ENCODE data around the gene FCHSD2. TPM values are rescaled to one million over a fixed set of nuclear protein-coding genes. Genes with fewer than 3 reads are reported as not detected.
"Not testable (repeated sequence)": the region's sequence is repeated elsewhere in the genome, so short reads cannot be mapped to it uniquely, and the experiment has no call there.

The FCHSD2 gene
- total RNA-seq, 4 donors from 2014 or later: 6.7 to 95.7 (median 10.2) TPM

DNA sequence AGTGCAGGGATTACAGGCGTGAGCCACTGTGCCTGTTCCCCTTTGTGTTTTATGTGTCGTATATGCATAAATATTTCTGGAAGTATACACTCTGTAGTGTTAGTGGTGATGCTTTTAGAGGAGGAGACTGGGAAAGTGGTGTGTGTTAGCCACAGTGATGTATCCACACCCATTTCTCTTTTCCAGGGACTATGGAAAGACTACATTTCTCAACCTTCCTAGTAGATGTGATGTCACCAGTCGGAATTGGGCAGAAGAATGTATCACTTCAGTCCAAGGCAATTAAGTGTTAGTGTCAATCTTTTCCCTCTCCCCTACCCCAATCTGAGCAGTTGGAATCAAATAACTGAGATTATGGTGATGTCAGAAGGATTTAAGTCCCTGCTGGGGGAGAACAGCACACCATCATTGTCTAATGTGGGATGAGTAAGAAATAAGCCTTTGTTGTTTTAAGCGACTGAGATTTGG lies 333.8 kb downstream of the FCHSD2 start:
- Histone ChIP-seq H3K4me1 (peaks cover 0 to 13% (median 0%) of the 10 kb centered on the region in 4 donors), H3K27me3 (no peaks in the 10 kb centered on the region), H3K4me3 (no peak overlapping the region), H3K36me3 (peaks cover 0 to 6% (median 0%) of the 10 kb centered on the region in 3 donors), H3K9me3 (no peaks in the 10 kb centered on the region), H3K27ac (peak overlapping the region in 1 of 4 donors; percentile 31)
- TF ChIP-seq, protein P1, sequence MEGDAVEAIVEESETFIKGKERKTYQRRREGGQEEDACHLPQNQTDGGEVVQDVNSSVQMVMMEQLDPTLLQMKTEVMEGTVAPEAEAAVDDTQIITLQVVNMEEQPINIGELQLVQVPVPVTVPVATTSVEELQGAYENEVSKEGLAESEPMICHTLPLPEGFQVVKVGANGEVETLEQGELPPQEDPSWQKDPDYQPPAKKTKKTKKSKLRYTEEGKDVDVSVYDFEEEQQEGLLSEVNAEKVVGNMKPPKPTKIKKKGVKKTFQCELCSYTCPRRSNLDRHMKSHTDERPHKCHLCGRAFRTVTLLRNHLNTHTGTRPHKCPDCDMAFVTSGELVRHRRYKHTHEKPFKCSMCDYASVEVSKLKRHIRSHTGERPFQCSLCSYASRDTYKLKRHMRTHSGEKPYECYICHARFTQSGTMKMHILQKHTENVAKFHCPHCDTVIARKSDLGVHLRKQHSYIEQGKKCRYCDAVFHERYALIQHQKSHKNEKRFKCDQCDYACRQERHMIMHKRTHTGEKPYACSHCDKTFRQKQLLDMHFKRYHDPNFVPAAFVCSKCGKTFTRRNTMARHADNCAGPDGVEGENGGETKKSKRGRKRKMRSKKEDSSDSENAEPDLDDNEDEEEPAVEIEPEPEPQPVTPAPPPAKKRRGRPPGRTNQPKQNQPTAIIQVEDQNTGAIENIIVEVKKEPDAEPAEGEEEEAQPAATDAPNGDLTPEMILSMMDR (IDR thresholded peaks at IDR 0.05): no peak
- TF ChIP-seq POLR2A (IDR thresholded peaks at IDR 0.05): no peak
- no peak for DNase-seq

DNA sequence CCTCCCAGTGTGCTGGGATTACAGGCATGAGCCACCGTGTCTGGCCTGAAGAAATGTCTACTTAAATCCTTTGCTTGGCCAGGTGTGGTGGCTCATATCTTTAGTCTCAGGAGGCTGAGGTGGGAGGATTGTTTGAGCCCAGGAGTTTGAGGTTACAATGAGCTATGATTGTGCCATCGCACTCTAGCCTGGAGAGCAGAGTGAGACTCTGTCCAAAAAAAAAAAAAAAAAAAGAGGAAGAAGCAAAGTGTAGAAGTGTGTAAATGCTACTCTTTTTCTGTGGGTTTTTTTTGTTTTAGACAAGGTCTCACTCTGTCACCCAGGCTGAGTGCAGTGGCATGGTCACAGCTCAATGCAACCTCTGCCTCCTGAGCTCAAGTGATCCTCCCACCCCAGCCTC lies 334.3 kb downstream of the FCHSD2 start:
- Histone ChIP-seq H3K4me1 (peaks cover 0 to 7% (median 0%) of the 10 kb centered on the region in 4 donors), H3K27ac (peak overlapping the region in 2 of 4 donors; percentile 38 to 57)

DNA sequence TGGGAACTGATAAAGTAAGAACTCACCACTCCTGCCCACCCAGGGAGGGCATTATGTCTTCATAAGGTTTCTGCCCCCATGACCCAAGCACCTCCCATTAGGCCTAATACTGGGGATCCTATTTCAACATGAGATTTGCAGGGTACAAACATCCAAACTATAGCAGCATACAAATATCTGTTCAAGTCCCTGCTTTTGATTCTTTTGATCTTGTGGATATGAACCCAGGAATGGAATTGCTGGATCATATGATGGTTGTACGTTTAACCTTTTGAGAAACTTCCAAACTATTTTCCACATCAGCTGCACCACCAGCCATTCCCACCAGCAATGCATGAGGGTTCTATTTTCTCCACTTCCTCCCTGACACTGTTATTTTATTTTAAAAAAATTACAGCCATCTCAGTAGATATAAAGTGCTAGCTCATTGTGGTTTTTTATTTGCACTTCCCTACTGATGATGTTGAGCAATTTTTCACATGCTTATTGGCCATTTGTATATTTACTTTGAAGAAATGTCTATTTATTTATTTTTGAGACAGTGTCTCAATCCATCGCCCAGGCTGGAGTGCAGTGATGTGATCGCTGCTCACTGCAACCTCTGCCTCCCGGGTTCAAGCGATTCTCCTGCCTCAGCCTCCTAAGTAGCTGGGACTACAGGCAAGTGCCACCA lies 335.0 kb downstream of the FCHSD2 start:
- H3K4me1 ChIP-seq: peaks cover 0 to under 1% (median 0%) of the 10 kb centered on the region in 4 donors
- no peak overlapping the region for H3K4me3 ChIP-seq
- peaks cover 0 to 6% (median 0%) of the 10 kb centered on the region in 3 donors for H3K36me3 ChIP-seq
- H3K27ac ChIP-seq: peak overlapping the region in 2 of 4 donors; percentile 38 to 57
- DNase-seq: no peak
- H3K9me3 ChIP-seq: no peaks in the 10 kb centered on the region
- H3K27me3 ChIP-seq: no peaks in the 10 kb centered on the region
- TF ChIP-seq, protein P1 (IDR thresholded peaks at IDR 0.05): no peak
- no peak for TF ChIP-seq POLR2A (IDR thresholded peaks at IDR 0.05)

More for the DNA sequence above, 334.3 kb downstream of the FCHSD2 start:
- H3K4me3 ChIP-seq: no peak overlapping the region
- no peaks in the 10 kb centered on the region for H3K27me3 ChIP-seq
- no peaks in the 10 kb centered on the region for H3K9me3 ChIP-seq
- peaks cover 0 to 6% (median 0%) of the 10 kb centered on the region in 3 donors for H3K36me3 ChIP-seq
- TF ChIP-seq, protein P1 (IDR thresholded peaks at IDR 0.05): no peak
- TF ChIP-seq POLR2A (IDR thresholded peaks at IDR 0.05): no peak
- no peak for DNase-seq

DNA sequence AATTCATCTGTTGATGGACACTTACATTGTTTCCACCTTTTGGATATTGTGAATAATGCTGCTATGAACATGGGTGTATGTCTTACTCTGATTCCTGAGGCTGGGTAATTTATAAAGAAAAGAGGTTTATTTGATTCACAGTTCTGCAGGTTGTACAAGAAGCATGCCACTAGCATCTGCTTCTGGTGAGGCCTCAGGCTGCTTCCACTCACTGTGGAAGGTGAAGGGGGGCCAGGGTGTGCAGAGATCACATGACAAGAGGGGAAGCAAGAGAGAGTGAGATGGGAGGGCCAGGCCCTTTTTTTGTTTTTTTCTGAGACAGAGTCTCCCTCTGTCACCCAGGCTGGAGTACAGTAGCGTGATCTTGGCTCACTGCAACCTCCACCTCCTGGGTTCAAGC lies 335.7 kb downstream of the FCHSD2 start:
- not testable (repeated sequence) for H3K9me3 ChIP-seq, H3K36me3 ChIP-seq, H3K4me1 ChIP-seq, H3K4me3 ChIP-seq, H3K27ac ChIP-seq, H3K27me3 ChIP-seq, DNase-seq

DNA sequence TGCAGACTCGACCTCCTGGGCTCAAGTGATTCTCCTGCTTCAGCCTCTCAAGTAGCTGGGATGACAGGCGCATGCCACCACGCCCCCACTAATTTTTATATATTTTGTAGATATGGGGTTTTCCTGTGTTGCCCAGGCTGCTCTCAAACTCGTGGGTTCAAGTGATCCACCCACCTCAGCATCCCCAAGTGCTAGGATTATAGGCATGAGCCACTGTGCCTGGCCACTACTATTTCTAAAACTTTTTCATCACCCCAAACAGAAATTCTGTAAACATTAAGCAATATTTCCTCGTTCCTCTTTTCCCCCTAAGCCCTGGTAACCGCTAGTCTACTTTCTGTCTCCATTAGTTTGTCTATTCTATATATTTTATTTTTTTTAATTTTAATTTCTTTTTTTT lies 336.9 kb downstream of the FCHSD2 start:
- H3K27ac ChIP-seq: no peak overlapping the region
- no peaks in the 10 kb centered on the region for H3K4me1 ChIP-seq
- H3K9me3 ChIP-seq: no peaks in the 10 kb centered on the region
- H3K27me3 ChIP-seq: no peaks in the 10 kb centered on the region
- DNase-seq: no peak
- no peak for TF ChIP-seq POLR2A (IDR thresholded peaks at IDR 0.05)
- TF ChIP-seq, protein P1 (IDR thresholded peaks at IDR 0.05): no peak
- H3K4me3 ChIP-seq: no peak overlapping the region
- peaks cover 0 to 6% (median 0%) of the 10 kb centered on the region in 3 donors for H3K36me3 ChIP-seq

DNA sequence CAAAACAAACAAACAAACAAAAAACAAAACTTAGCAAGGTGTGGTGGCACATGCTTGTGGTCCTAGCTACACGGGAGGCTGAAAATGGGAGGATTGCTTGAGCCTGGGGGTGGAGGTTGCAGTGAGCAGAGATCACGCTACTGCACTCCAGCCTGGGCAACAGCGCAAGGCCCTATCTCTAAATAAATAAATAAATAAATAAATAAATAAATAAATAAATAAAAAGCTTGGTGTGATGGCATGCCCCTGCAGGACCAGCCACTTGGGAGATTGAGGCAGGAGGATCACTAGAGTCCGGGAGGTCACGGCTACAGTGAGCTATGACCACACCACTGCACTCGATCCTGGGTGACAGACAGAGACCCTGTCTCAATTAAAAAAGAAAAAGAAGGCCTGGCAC lies 339.3 kb downstream of the FCHSD2 start:
- no peaks in the 10 kb centered on the region for H3K4me1 ChIP-seq
- no peak overlapping the region for H3K27ac ChIP-seq
- TF ChIP-seq, protein P1 (IDR thresholded peaks at IDR 0.05): no peak
- no peak for TF ChIP-seq POLR2A (IDR thresholded peaks at IDR 0.05)
- no peak for DNase-seq
- no peaks in the 10 kb centered on the region for H3K36me3 ChIP-seq
- no peaks in the 10 kb centered on the region for H3K9me3 ChIP-seq
- H3K4me3 ChIP-seq: no peak overlapping the region
- no peaks in the 10 kb centered on the region for H3K27me3 ChIP-seq
